Measurements from ENCODE around the gene FRMD4A. TPM values are rescaled to one million over a fixed set of nuclear protein-coding genes. Genes with fewer than 3 reads are reported as not detected.
"Not testable (repeated sequence)": the region's sequence is repeated elsewhere in the genome, so short reads cannot be mapped to it uniquely, and the experiment has no call there.

The FRMD4A gene
- total RNA-seq, 2 experiments from 2014 or later, result 0.25 TPM; not detected in 1

- H3K27me3 Mint-ChIP-seq, result peaks cover 14% of the 10 kb centered on the region
- no peak for DNase-seq
- H3K4me1 Mint-ChIP-seq, result no peaks in the 10 kb centered on the region
- ChIA-PET CTCF (interaction anchor here (1.1 kb wide), 1 partner anchor 14 kb away, joined by 3 read pairs; no protein-coding TSS in a partner anchor), POLR2A (no interaction called here)
- H3K4me3 Mint-ChIP-seq, result no peak overlapping the region
- no peaks in the 10 kb centered on the region for H3K36me3 Mint-ChIP-seq (ENCODE audit: low read depth)
- no peak overlapping the region for H3K27ac Mint-ChIP-seq
- H3K9me3 Mint-ChIP-seq, result no peaks in the 10 kb centered on the region
These were observed 262.0 kb downstream of the FRMD4A start for GRCh38 chr10:14068601-14069250.

GRCh38 chr10:14067638-14068037 lies 263.1 kb downstream of the FRMD4A start:
- POLR2A ChIA-PET; H3K27ac Mint-ChIP-seq; CTCF ChIA-PET; H3K36me3 Mint-ChIP-seq (ENCODE audit: low read depth); H3K4me1 Mint-ChIP-seq; DNase-seq; H3K9me3 Mint-ChIP-seq; H3K4me3 Mint-ChIP-seq: not testable (repeated sequence)
- peaks cover 16% of the 10 kb centered on the region for H3K27me3 Mint-ChIP-seq

GRCh38 chr10:14066106-14066505 lies 264.6 kb downstream of the FRMD4A start:
- Mint-ChIP-seq H3K36me3 (ENCODE audit: low read depth) (no peaks in the 10 kb centered on the region), H3K4me3 (no peak overlapping the region), H3K27ac (no peak overlapping the region), H3K27me3 (peaks cover 13% of the 10 kb centered on the region), H3K4me1 (no peaks in the 10 kb centered on the region), H3K9me3 (no peaks in the 10 kb centered on the region)
- DNase-seq, result no peak
- ChIA-PET CTCF (interaction anchor here (0.6 kb wide), 1 partner anchor 108 kb away, joined by 3 read pairs; no protein-coding TSS in a partner anchor), POLR2A (no interaction called here)

- Mint-ChIP-seq H3K4me1 (no peaks in the 10 kb centered on the region), H3K27ac (no peak overlapping the region), H3K9me3 (no peaks in the 10 kb centered on the region), H3K4me3 (no peak overlapping the region), H3K36me3 (ENCODE audit: low read depth) (no peaks in the 10 kb centered on the region), H3K27me3 (peaks cover 2% of the 10 kb centered on the region)
- ChIA-PET POLR2A (no interaction called here), CTCF (interaction anchor here (0.6 kb wide), 1 partner anchor 1270 kb away, joined by 5 read pairs; no protein-coding TSS in a partner anchor)
- DNase-seq, result no peak
These were observed 267.0 kb downstream of the FRMD4A start for GRCh38 chr10:14063531-14064285.

GRCh38 chr10:14062528-14063260 lies 268.0 kb downstream of the FRMD4A start:
- H3K4me3 Mint-ChIP-seq, result no peak overlapping the region
- peaks cover 2% of the 10 kb centered on the region for H3K27me3 Mint-ChIP-seq
- POLR2A ChIA-PET, result no interaction called here
- H3K9me3 Mint-ChIP-seq, result no peaks in the 10 kb centered on the region
- H3K36me3 Mint-ChIP-seq (ENCODE audit: low read depth), result no peaks in the 10 kb centered on the region
- no peak overlapping the region for H3K27ac Mint-ChIP-seq
- CTCF ChIA-PET, result interaction anchor here (0.7 kb wide), 1 partner anchor 9 kb away, joined by 3 read pairs; no protein-coding TSS in a partner anchor
- no peak for DNase-seq
- no peaks in the 10 kb centered on the region for H3K4me1 Mint-ChIP-seq

- Mint-ChIP-seq H3K4me3 (no peak overlapping the region), H3K27me3 (peaks cover 2% of the 10 kb centered on the region), H3K36me3 (ENCODE audit: low read depth) (no peaks in the 10 kb centered on the region), H3K4me1 (no peaks in the 10 kb centered on the region), H3K27ac (no peak overlapping the region), H3K9me3 (no peaks in the 10 kb centered on the region)
- ChIA-PET CTCF (no interaction called here), POLR2A (no interaction called here)
- DNase-seq, result no peak
These were observed 270.2 kb downstream of the FRMD4A start for GRCh38 chr10:14060320-14061070.

- CTCF ChIA-PET, result no interaction called here
- Mint-ChIP-seq H3K9me3 (peaks cover 7% of the 10 kb centered on the region), H3K4me1 (no peaks in the 10 kb centered on the region), H3K27me3 (no peaks in the 10 kb centered on the region), H3K36me3 (ENCODE audit: low read depth) (no peaks in the 10 kb centered on the region), H3K4me3 (no peak overlapping the region), H3K27ac (no peak overlapping the region)
- no peak for DNase-seq
- POLR2A ChIA-PET, result no interaction called here
These were observed 274.0 kb downstream of the FRMD4A start for GRCh38 chr10:14056610-14057332.

GRCh38 chr10:14052931-14053330 lies 277.8 kb downstream of the FRMD4A start:
- ChIA-PET POLR2A (no interaction called here), CTCF (no interaction called here)
- H3K4me1 Mint-ChIP-seq, result no peaks in the 10 kb centered on the region
- DNase-seq, result no peak
- no peak overlapping the region for H3K27ac Mint-ChIP-seq
- H3K4me3 Mint-ChIP-seq, result no peak overlapping the region
- no peaks in the 10 kb centered on the region for H3K36me3 Mint-ChIP-seq (ENCODE audit: low read depth)
- no peaks in the 10 kb centered on the region for H3K27me3 Mint-ChIP-seq
- peaks cover 7% of the 10 kb centered on the region for H3K9me3 Mint-ChIP-seq

GRCh38 chr10:14050598-14050997 lies 280.1 kb downstream of the FRMD4A start:
- Mint-ChIP-seq H3K27ac (no peak overlapping the region), H3K27me3 (no peaks in the 10 kb centered on the region), H3K9me3 (peaks cover 7% of the 10 kb centered on the region), H3K4me1 (peaks cover 2% of the 10 kb centered on the region), H3K36me3 (ENCODE audit: low read depth) (no peaks in the 10 kb centered on the region), H3K4me3 (no peak overlapping the region)
- no peak for DNase-seq
- POLR2A ChIA-PET, result no interaction called here
- CTCF ChIA-PET, result interaction anchor here (1.7 kb wide), 1 partner anchor 9 kb away, joined by 6 read pairs; no protein-coding TSS in a partner anchor

- Mint-ChIP-seq H3K4me1 (peaks cover 2% of the 10 kb centered on the region), H3K9me3 (peaks cover 4% of the 10 kb centered on the region), H3K36me3 (ENCODE audit: low read depth) (no peaks in the 10 kb centered on the region), H3K27me3 (no peaks in the 10 kb centered on the region), H3K4me3 (no peak overlapping the region), H3K27ac (no peak overlapping the region)
- ChIA-PET CTCF (no interaction called here), POLR2A (no interaction called here)
- no peak for DNase-seq
These were observed 281.7 kb downstream of the FRMD4A start for GRCh38 chr10:14048930-14049613.

- Mint-ChIP-seq H3K9me3 (peaks cover 2% of the 10 kb centered on the region), H3K4me3 (no peak overlapping the region), H3K27ac (no peak overlapping the region), H3K27me3 (no peaks in the 10 kb centered on the region), H3K36me3 (ENCODE audit: low read depth) (no peaks in the 10 kb centered on the region), H3K4me1 (peaks cover 2% of the 10 kb centered on the region)
- DNase-seq, result no peak
- POLR2A ChIA-PET, result no interaction called here
- CTCF ChIA-PET, result no interaction called here
These were observed 283.3 kb downstream of the FRMD4A start for GRCh38 chr10:14047431-14047830.

- POLR2A ChIA-PET; H3K4me1 Mint-ChIP-seq; H3K4me3 Mint-ChIP-seq; H3K27me3 Mint-ChIP-seq; DNase-seq; H3K9me3 Mint-ChIP-seq; H3K36me3 Mint-ChIP-seq (ENCODE audit: low read depth); H3K27ac Mint-ChIP-seq: not testable (repeated sequence)
- CTCF ChIA-PET, result interaction anchor here (2.3 kb wide), 1 partner anchor 9 kb away, joined by 6 read pairs; no protein-coding TSS in a partner anchor
These were observed 288.7 kb downstream of the FRMD4A start for GRCh38 chr10:14042051-14042450.
